Hematopoietic multipotent progenitor cell treated with erythropoietin and hydrocortisone succinate and interleukin-3 and kit ligand, for 4 days (in vitro differentiated cells): Measurements from ENCODE around the gene KATNB1.

ENCODE experiments used
- DNase-seq: peaks from one replicate; pipeline ENCODE4 v3.0.0-alpha.2; 2015

Gene KATNB1

GRCh38 chr16:57759131-57759530 lies 23.6 kb downstream of the KATNB1 start:
- no peak for DNase-seq

- DNase-seq: no peak
Observed at GRCh38 chr16:57759541-57760356, 24.2 kb downstream of the KATNB1 start.

GRCh38 chr16:57760357-57761160 lies 25.0 kb downstream of the KATNB1 start:
- no peak for DNase-seq

GRCh38 chr16:57761301-57761700 lies 25.7 kb downstream of the KATNB1 start:
- no peak for DNase-seq

GRCh38 chr16:57761957-57762356 lies 26.4 kb downstream of the KATNB1 start:
- DNase-seq: no peak

- DNase-seq: no peak
Observed at GRCh38 chr16:57762365-57763040, 26.9 kb downstream of the KATNB1 start.

- DNase-seq: no peak
Observed at GRCh38 chr16:57763285-57764005, 27.9 kb downstream of the KATNB1 start.

- no peak for DNase-seq
Observed at GRCh38 chr16:57764006-57764340, 28.4 kb downstream of the KATNB1 start.

- DNase-seq: peak; percentile 83
Observed at GRCh38 chr16:57764341-57765159, 29.0 kb downstream of the KATNB1 start.

GRCh38 chr16:57765160-57765728 lies 29.7 kb downstream of the KATNB1 start:
- DNase-seq: no peak

- no peak for DNase-seq
Observed at GRCh38 chr16:57766714-57767348, 31.3 kb downstream of the KATNB1 start.

GRCh38 chr16:57769541-57770145 lies 34.1 kb downstream of the KATNB1 start:
- DNase-seq: no peak

- DNase-seq: no peak
Observed at GRCh38 chr16:57770361-57770760, 34.8 kb downstream of the KATNB1 start.

GRCh38 chr16:57771141-57771785 lies 35.7 kb downstream of the KATNB1 start:
- DNase-seq: no peak

- DNase-seq: no peak
Observed at GRCh38 chr16:57773019-57773418, 37.4 kb downstream of the KATNB1 start.

GRCh38 chr16:57773655-57774295 lies 38.2 kb downstream of the KATNB1 start:
- no peak for DNase-seq

- no peak for DNase-seq
Observed at GRCh38 chr16:57774705-57775285, 39.2 kb downstream of the KATNB1 start.

GRCh38 chr16:57775661-57776469 lies 40.3 kb downstream of the KATNB1 start:
- peak; percentile 40 for DNase-seq
